A673 (cell line): Measurements from ENCODE around the gene PMM2. TPM values are rescaled to one million over a fixed set of nuclear protein-coding genes. Genes with fewer than 3 reads are reported as not detected.

Experiments used
- BruUV-seq: library from RNA; stranded (reverse); fragments of 400-500 nt; replicated peaks from 2 replicates; lab custom pipeline; 2021; lab: Mats Ljungman, UMichigan
- CTCF ChIA-PET: fragments of 300-600 bp; sonication (Branson Sonifier 250); formaldehyde crosslinking; loops from one replicate; lab custom pipeline; 2022; ENCODE audit warnings: antibody characterized with exemption; lab: Charles Lee
- POLR2A ChIA-PET: fragments of 300-600 bp; sonication (Branson Sonifier 250); formaldehyde crosslinking; loops from one replicate; lab custom pipeline; 2022; ENCODE audit warnings: antibody characterized with exemption; ENCODE audit not compliant: low non-redundant PET; lab: Charles Lee
- DNase-seq: peaks from one replicate; pipeline ENCODE4 v3.0.0-alpha.2; 2015; ENCODE audit warnings: low spot score
- H3K27ac ChIP-seq: fragments of 200-600 bp; sonication (generic); 2 replicates; pipeline ENCODE4 v1.5.1; 2016; ENCODE audit warnings: mixed run types, low read depth, mild to moderate bottlenecking, mixed read lengths, antibody characterized with exemption, low read length; ENCODE audit not compliant: poor library complexity, severe bottlenecking
- H3K27me3 ChIP-seq: fragments of 200-600 bp; sonication (generic); replicated peaks from 2 replicates; pipeline ENCODE4 v1.6.1; 2017; ENCODE audit warnings: mixed run types, low read depth, mild to moderate bottlenecking, mixed read lengths, antibody characterized with exemption, low read length; ENCODE audit not compliant: insufficient read depth, poor library complexity
- H3K36me3 ChIP-seq: fragments of 200-600 bp; sonication (generic); 2 replicates; pipeline ENCODE4 v1.6.1; 2016; ENCODE audit warnings: mixed run types, mild to moderate bottlenecking, mixed read lengths, antibody characterized with exemption, low read length; ENCODE audit not compliant: insufficient read depth, poor library complexity, severe bottlenecking
- H3K4me1 ChIP-seq: fragments of 200-600 bp; sonication (generic); 2 replicates; pipeline ENCODE4 v1.6.1; 2017; ENCODE audit warnings: mixed run types, mild to moderate bottlenecking, mixed read lengths, antibody characterized with exemption, low read length; ENCODE audit not compliant: insufficient read depth, poor library complexity, severe bottlenecking
- H3K4me3 ChIP-seq: fragments of 200-600 bp; sonication (generic); 2 replicates; pipeline ENCODE4 v1.5.1; 2016; ENCODE audit warnings: low read depth, mixed run types, mild to moderate bottlenecking, mixed read lengths, low read length; ENCODE audit not compliant: poor library complexity, severe bottlenecking
- H3K9me3 ChIP-seq: fragments of 200-600 bp; sonication (generic); 2 replicates; pipeline ENCODE4 v1.6.1; 2016; ENCODE audit warnings: mixed run types, low read depth, mild to moderate bottlenecking, mixed read lengths, antibody characterized with exemption, low read length; ENCODE audit not compliant: poor library complexity, severe bottlenecking
- EZH2 ChIP-seq: fragments of 200-600 bp; sonication (generic); IDR thresholded peaks from 2 replicates; pipeline ENCODE4 v1.6.1; 2017; ENCODE audit warnings: borderline replicate concordance, low read depth, mild to moderate bottlenecking, mixed read lengths, antibody characterized with exemption, low read length; ENCODE audit not compliant: poor library complexity, severe bottlenecking
- intact Hi-C: fragments of 100-400 bp; cut with micrococcal nuclease; formaldehyde crosslinking; loops from one replicate; pipeline ENCODE4 v1.10.0; 2022; ENCODE audit not compliant: unreplicated experiment
- total RNA-seq: library from RNA; stranded (reverse); gene quantifications from 2 replicates; pipeline ENCODE4 v1.2.3, GENCODE V29; 2021
- TF ChIP-seq, protein P1 (sequence below): fragments of 300-800, 200-600 bp; sonication (generic); conservative IDR thresholded peaks from 2 replicates; pipeline ENCODE4 v1.5.1; 2017; ENCODE audit warnings: low read depth, mild to moderate bottlenecking, antibody characterized with exemption, low read length, moderate library complexity, mixed read lengths

Gene PMM2
- total RNA-seq, 1 experiment from 2014 or later = 54.8 TPM

GRCh38 chr16:8752706-8753105 lies 44.9 kb upstream of the PMM2 start:
- no peaks in the 10 kb centered on the region for H3K9me3 ChIP-seq
- H3K27me3 ChIP-seq = no peaks in the 10 kb centered on the region
- no TSS peak for BruUV-seq
- H3K36me3 ChIP-seq = no peaks in the 10 kb centered on the region
- TF ChIP-seq, protein P1, sequence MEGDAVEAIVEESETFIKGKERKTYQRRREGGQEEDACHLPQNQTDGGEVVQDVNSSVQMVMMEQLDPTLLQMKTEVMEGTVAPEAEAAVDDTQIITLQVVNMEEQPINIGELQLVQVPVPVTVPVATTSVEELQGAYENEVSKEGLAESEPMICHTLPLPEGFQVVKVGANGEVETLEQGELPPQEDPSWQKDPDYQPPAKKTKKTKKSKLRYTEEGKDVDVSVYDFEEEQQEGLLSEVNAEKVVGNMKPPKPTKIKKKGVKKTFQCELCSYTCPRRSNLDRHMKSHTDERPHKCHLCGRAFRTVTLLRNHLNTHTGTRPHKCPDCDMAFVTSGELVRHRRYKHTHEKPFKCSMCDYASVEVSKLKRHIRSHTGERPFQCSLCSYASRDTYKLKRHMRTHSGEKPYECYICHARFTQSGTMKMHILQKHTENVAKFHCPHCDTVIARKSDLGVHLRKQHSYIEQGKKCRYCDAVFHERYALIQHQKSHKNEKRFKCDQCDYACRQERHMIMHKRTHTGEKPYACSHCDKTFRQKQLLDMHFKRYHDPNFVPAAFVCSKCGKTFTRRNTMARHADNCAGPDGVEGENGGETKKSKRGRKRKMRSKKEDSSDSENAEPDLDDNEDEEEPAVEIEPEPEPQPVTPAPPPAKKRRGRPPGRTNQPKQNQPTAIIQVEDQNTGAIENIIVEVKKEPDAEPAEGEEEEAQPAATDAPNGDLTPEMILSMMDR = no peak
- no peak for TF ChIP-seq EZH2
- POLR2A ChIA-PET = no interaction called here
- intact Hi-C loops = no loop called here
- DNase-seq = no peak
- CTCF ChIA-PET = no interaction called here
- H3K27ac ChIP-seq = no peak overlapping the region
- no peak overlapping the region for H3K4me3 ChIP-seq
- H3K4me1 ChIP-seq = no peaks in the 10 kb centered on the region

DNA sequence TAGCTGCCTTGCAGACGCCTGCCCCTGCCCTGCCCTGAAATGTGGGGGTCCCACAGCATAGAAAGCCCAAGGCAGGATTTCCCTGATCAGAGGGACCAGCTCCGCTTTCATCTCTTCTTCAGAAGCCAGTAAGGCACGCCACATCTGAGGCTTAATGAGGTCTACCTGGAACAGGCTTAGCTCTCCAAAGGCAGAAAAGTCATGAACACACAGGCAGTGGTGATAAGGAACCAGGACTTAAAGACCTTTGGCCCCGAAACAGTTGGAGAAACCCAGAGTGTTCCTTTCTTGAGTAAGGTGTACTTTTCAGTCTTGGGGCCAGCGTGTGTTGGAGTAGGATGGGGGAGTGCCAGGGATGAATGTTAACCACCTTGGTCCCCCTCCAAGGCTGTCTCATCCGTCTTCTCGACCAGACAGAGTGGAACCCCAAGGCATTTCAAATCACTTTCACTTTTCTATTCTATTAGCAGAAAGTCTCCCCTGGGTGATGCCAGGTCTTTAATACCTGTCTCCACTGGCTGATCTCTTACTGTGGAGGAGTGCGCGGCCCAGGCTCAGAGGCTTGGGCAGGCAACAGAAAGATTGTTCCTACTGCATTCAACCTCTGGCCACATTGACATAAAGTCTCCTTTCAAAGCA lies 44.1 kb upstream of the PMM2 start:
- no peak for DNase-seq
- ChIA-PET POLR2A (no interaction called here), CTCF (no interaction called here)
- Histone ChIP-seq H3K36me3 (no peaks in the 10 kb centered on the region), H3K27me3 (no peaks in the 10 kb centered on the region), H3K4me3 (no peak overlapping the region), H3K9me3 (no peaks in the 10 kb centered on the region), H3K27ac (no peak overlapping the region), H3K4me1 (no peaks in the 10 kb centered on the region)
- TF ChIP-seq, protein P1 = no peak
- TF ChIP-seq EZH2 = no peak
- no TSS peak for BruUV-seq
- intact Hi-C loops = no loop called here

DNA sequence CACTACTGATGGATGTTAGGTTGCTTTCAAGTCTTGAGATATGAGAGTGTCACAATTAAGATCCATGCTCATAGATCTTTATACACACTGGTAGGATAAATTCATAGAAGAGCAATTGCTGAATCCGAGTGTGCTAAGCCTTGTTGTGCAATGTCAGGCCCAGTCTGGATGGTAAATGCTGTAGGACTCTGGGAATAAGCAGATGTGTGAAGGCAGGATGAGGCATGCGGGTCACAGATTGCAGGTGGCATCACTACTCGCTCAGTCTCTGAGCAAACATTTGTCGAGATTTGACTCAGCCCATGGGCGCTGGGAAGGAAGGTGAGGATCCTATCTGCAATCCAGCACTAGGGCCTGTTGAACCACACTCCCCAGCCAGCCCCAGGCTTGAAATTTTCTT lies 40.9 kb upstream of the PMM2 start:
- ChIA-PET POLR2A (no interaction called here), CTCF (no interaction called here)
- TF ChIP-seq EZH2 = no peak
- TF ChIP-seq, protein P1 = no peak
- DNase-seq = no peak
- no peaks in the 10 kb centered on the region for H3K27me3 ChIP-seq
- no peaks in the 10 kb centered on the region for H3K4me1 ChIP-seq
- no peak overlapping the region for H3K4me3 ChIP-seq
- no peaks in the 10 kb centered on the region for H3K9me3 ChIP-seq
- H3K27ac ChIP-seq = no peak overlapping the region
- no TSS peak for BruUV-seq
- intact Hi-C loops = no loop called here
- no peaks in the 10 kb centered on the region for H3K36me3 ChIP-seq
